Large intestine (tissue), 3 donors: ENCODE measurements around the gene NUB1. TPM values are rescaled to one million over a fixed set of nuclear protein-coding genes. Genes with fewer than 3 reads are reported as not detected.
A peak's percentile ranks its signal among the peaks of the same experiment; 100 is the strongest.

Source experiments
- DNase-seq, 2 donors: peaks; one replicate each; pipeline versions ENCODE4 v3.0.0 to v3.0.0-alpha.2; 2013
- H3K27ac ChIP-seq: one replicate; pipeline ENCODE4 v1.5.1; 2013; ENCODE audit warnings: low read length
- H3K27me3 ChIP-seq: 2 replicates; pipeline ENCODE4 v1.6.1; 2013; ENCODE audit warnings: low read length; ENCODE audit not compliant: control insufficient read depth, insufficient read depth
- H3K36me3 ChIP-seq: 2 replicates; pipeline ENCODE4 v1.6.1; 2013; ENCODE audit warnings: low read length; ENCODE audit not compliant: control insufficient read depth, insufficient read depth
- H3K4me1 ChIP-seq: one replicate; pipeline ENCODE4 v1.6.1; 2013; ENCODE audit warnings: low read length; ENCODE audit not compliant: control insufficient read depth, insufficient read depth
- H3K4me3 ChIP-seq: one replicate; pipeline ENCODE4 v1.5.1; 2013; ENCODE audit warnings: low read length
- H3K9me3 ChIP-seq: one replicate; pipeline ENCODE4 v1.6.1; 2013; ENCODE audit warnings: mild to moderate bottlenecking, low read depth, low read length, moderate library complexity; ENCODE audit not compliant: control insufficient read depth
- WGBS: methylation state at CpG from one replicate; pipeline ENCODE4 v1.1.5; 2013; ENCODE audit warnings: low lambda C conversion rate; ENCODE audit not compliant: insufficient coverage; 5-methylcytosine and 5-hydroxymethylcytosine counted together
- polyA plus RNA-seq: library from polyadenylated mRNA; unstranded; fragments of 120-200 nt; gene quantifications from one replicate; pipeline ENCODE4 v1.2.1, GENCODE V29; 2013

NUB1 gene
- polyA plus RNA-seq, 1 donor, result 52.5 TPM

GRCh38 chr7:151312831-151313809 is 28.5 kb upstream of the NUB1 start:
- 95% methylated on average over 5 of the region's 8 CpGs for WGBS
- Histone ChIP-seq H3K27me3 (no peaks in the 10 kb centered on the region), H3K27ac (no peak overlapping the region), H3K4me3 (no peak overlapping the region), H3K4me1 (no peaks in the 10 kb centered on the region), H3K36me3 (no peaks in the 10 kb centered on the region), H3K9me3 (peaks cover 10% of the 10 kb centered on the region)
- DNase-seq, result no peak

GRCh38 chr7:151313857-151314256 is 27.8 kb upstream of the NUB1 start:
- DNase-seq, result no peak
- WGBS, result no CpG with 5 or more reads among the region's 10 CpGs
- Histone ChIP-seq H3K36me3 (no peaks in the 10 kb centered on the region), H3K4me1 (no peaks in the 10 kb centered on the region), H3K4me3 (no peak overlapping the region), H3K9me3 (peaks cover 10% of the 10 kb centered on the region), H3K27ac (no peak overlapping the region), H3K27me3 (no peaks in the 10 kb centered on the region)

DNA sequence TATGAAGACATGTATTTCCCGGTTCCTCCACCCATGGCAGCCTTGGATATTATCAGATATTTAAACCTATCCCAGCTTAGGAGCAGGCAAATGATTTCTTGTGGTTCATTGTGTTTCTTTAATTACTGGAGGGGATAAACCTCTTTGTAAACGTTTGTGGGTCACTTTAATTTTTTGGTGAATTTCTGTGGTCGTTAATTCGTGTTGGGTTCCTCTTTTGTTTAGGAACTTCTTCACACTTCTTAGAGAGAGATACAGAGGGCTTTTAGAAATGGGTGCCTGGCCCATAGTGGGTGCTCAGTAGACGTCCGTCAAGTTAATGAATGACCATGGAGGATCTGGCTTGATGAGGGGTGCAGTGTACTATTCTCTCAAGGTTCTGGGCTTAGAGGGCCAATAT is 27.2 kb upstream of the NUB1 start:
- 67% methylated on average over 1 of the region's 6 CpGs for WGBS
- Histone ChIP-seq H3K27ac (no peak overlapping the region), H3K27me3 (no peaks in the 10 kb centered on the region), H3K9me3 (peaks cover 10% of the 10 kb centered on the region), H3K4me3 (no peak overlapping the region), H3K4me1 (no peaks in the 10 kb centered on the region), H3K36me3 (no peaks in the 10 kb centered on the region)
- no peak for DNase-seq

DNA sequence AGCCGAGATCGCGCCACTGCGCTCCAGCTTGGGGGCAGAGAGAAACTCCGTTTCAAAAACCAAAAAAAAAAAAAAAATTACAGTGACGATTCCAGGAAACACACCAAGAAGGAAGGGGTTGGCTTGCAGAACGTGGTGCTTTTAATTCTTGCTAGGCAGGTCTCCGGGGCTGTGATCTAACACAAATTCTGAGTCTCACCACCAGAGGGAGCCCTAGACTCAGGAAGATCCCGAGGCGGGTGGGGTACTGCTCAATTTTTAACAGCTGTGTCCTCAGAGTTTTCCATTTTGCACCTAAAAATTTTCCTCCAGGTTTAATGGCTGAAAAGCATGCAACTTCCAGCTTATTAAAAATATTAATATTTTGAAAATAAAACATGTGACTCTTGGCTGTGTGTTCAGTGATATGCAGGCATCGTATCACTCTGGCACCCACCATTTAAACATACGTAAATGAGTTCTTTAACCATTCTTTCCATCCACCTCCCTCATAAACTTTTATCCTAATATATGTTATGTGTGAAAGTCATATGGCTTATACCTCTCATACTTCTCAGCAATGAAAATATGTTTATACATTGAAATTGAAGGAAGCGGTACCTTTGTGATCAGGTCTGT is 26.5 kb upstream of the NUB1 start:
- WGBS, result 80% methylated on average over 2 of the region's 13 CpGs
- H3K9me3 ChIP-seq, result peaks cover 10% of the 10 kb centered on the region
- no peak overlapping the region for H3K27ac ChIP-seq
- DNase-seq, result peak; percentile 34 to 50
- H3K36me3 ChIP-seq, result no peaks in the 10 kb centered on the region
- H3K27me3 ChIP-seq, result no peaks in the 10 kb centered on the region
- no peaks in the 10 kb centered on the region for H3K4me1 ChIP-seq
- no peak overlapping the region for H3K4me3 ChIP-seq

DNA sequence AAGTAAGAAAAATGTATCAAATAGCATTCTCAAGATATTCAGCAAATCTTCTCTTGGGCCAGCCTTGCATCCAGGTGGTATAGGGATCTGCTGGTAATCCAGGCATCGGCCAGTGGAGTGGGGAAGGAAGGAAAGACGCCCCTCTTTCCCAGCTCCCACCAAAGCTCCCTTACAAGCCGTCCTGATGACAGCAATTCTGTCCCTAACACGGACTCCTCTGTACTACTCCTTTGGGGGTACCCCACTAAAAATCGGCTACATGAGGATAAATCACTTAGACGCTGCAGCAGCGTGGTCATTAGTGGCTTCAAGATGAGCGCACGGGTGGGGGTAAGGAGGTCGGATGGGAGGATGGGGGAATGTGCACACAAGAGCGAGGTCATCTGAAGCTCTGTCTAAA is 24.7 kb upstream of the NUB1 start:
- no peaks in the 10 kb centered on the region for H3K4me1 ChIP-seq
- no peaks in the 10 kb centered on the region for H3K27me3 ChIP-seq
- no peak overlapping the region for H3K27ac ChIP-seq
- H3K4me3 ChIP-seq, result no peak overlapping the region
- WGBS, result no CpG with 5 or more reads among the region's 11 CpGs
- H3K9me3 ChIP-seq, result peaks cover 16% of the 10 kb centered on the region
- no peak for DNase-seq
- no peaks in the 10 kb centered on the region for H3K36me3 ChIP-seq

- Histone ChIP-seq H3K27me3 (no peaks in the 10 kb centered on the region), H3K36me3 (no peaks in the 10 kb centered on the region), H3K4me1 (no peaks in the 10 kb centered on the region), H3K4me3 (no peak overlapping the region), H3K9me3 (peaks cover 12% of the 10 kb centered on the region), H3K27ac (no peak overlapping the region)
- no peak for DNase-seq
- no CpG with 5 or more reads among the region's 4 CpGs for WGBS
Observed at GRCh38 chr7:151317936-151318335, 23.7 kb upstream of the NUB1 start.

GRCh38 chr7:151319189-151319588 is 22.4 kb upstream of the NUB1 start:
- Histone ChIP-seq H3K4me3 (no peak overlapping the region), H3K36me3 (no peaks in the 10 kb centered on the region), H3K4me1 (no peaks in the 10 kb centered on the region), H3K9me3 (peaks cover 12% of the 10 kb centered on the region), H3K27me3 (no peaks in the 10 kb centered on the region), H3K27ac (no peak overlapping the region)
- DNase-seq, result no peak
- 40% methylated on average over 1 of the region's 2 CpGs for WGBS

DNA sequence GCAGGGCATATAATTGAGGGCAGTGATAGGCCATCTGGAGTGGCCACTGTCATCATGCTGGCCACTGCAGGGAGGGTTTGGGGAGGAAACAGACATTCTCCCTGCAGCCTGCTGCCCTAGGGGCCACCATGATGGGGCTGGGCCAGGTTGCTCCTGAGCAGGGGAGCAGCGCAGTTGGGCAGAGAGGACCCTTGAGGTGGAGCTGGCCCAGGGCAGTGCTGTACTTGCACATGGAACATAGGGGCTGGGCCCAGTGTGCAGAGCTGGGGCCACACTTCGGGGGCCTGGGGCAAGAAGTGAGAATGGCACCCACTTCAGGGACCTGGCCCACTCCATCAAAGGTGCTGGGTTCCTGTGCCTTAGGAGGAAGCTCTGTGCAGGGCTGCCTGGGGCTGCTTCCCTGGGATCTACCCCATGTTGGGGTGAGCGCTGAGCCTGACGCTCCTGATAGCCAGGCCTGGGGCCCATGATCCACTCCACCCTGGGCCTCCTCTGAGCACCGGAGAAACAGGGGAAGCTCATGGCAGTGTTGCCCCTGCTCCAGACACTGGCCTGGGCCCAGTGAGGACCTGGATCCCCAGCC is 21.3 kb upstream of the NUB1 start:
- H3K4me1 ChIP-seq, result no peaks in the 10 kb centered on the region
- no peak overlapping the region for H3K27ac ChIP-seq
- DNase-seq, result no peak
- no CpG with 5 or more reads among the region's 5 CpGs for WGBS
- H3K4me3 ChIP-seq, result no peak overlapping the region
- no peaks in the 10 kb centered on the region for H3K36me3 ChIP-seq
- no peaks in the 10 kb centered on the region for H3K27me3 ChIP-seq
- H3K9me3 ChIP-seq, result peaks cover 12% of the 10 kb centered on the region

GRCh38 chr7:151321341-151321740 is 20.3 kb upstream of the NUB1 start:
- no CpG with 5 or more reads among the region's 3 CpGs for WGBS
- Histone ChIP-seq H3K36me3 (no peaks in the 10 kb centered on the region), H3K9me3 (peaks cover 12% of the 10 kb centered on the region), H3K4me1 (no peaks in the 10 kb centered on the region), H3K27ac (no peak overlapping the region), H3K4me3 (no peak overlapping the region), H3K27me3 (no peaks in the 10 kb centered on the region)
- no peak for DNase-seq

- Histone ChIP-seq H3K27ac (no peak overlapping the region), H3K27me3 (peaks cover 2% of the 10 kb centered on the region), H3K4me1 (no peaks in the 10 kb centered on the region), H3K36me3 (no peaks in the 10 kb centered on the region), H3K4me3 (no peak overlapping the region), H3K9me3 (peaks cover 12% of the 10 kb centered on the region)
- no peak for DNase-seq
Observed at GRCh38 chr7:151322906-151323305, 18.7 kb upstream of the NUB1 start.
